HCT116 (cell line): Measurements from ENCODE around the gene ARHGAP18. TPM values are rescaled to one million over a fixed set of nuclear protein-coding genes. Genes with fewer than 3 reads are reported as not detected.

Source experiments
- ATAC-seq: fragments of 200-7000 bp; cut with Tn5 transposase; 2 replicates; pipeline ENCODE4 v1.9.1; 2020; ENCODE audit warnings: mild to moderate bottlenecking, moderate library complexity
- BruUV-seq: library from RNA; stranded (reverse); fragments of 400-500 nt; replicated peaks from 2 replicates; lab custom pipeline; 2021; lab: Mats Ljungman, UMichigan
- CTCF ChIA-PET: fragments of 300-600 bp; sonication (Branson Sonifier 250); formaldehyde crosslinking; loops from one replicate; lab custom pipeline; 2021; ENCODE audit warnings: antibody characterized with exemption; lab: Charles Lee
- POLR2A ChIA-PET: fragments of 300-600, 350-600 bp; sonication (Branson Sonifier 250); formaldehyde crosslinking; loops from one replicate; lab custom pipeline; 2021; ENCODE audit warnings: antibody characterized with exemption; lab: Charles Lee
- RAD21 ChIA-PET, 2 experiments: fragments of 300-600 bp; sonication (Branson Sonifier 250); formaldehyde crosslinking; loops; one replicate each; lab custom pipeline; 2023; ENCODE audit warnings: low total read pairs in 2 of 2; ENCODE audit not compliant: uncharacterized antibody in 2 of 2, unreplicated experiment in 2 of 2, low non-redundant PET in 1 of 2; lab: Charles Lee
- DNase-seq: peaks from one replicate; pipeline ENCODE4 v3.0.0-alpha.2; 2010; ENCODE audit warnings: low read depth, low spot score
- H2AFZ ChIP-seq: fragments of 200-600 bp; shearing (Covaris generic), sonication (generic); 2 replicates; pipeline ENCODE4 v1.6.1; 2017; ENCODE audit warnings: low read depth, mixed run types, mixed read lengths, antibody characterized with exemption, low read length; ENCODE audit not compliant: poor library complexity, severe bottlenecking
- H3K27ac ChIP-seq: 2 replicates; pipeline ENCODE4 v1.5.1; 2012; ENCODE audit warnings: low read depth, low read length
- H3K27me3 ChIP-seq: fragments of 200-600 bp; sonication (generic); 2 replicates; pipeline ENCODE4 v1.6.1; 2016; ENCODE audit warnings: mixed run types, low read length, mixed read lengths; ENCODE audit not compliant: insufficient read depth
- H3K36me3 ChIP-seq, 2 experiments: fragments of 200-500 bp in 1 of 2; fragments of 200-600 bp in 1 of 2; sonication (Bioruptor generic) in 1 of 2; sonication (generic) in 1 of 2; 2 replicates each; pipeline versions ENCODE4 v1.5.1 to v1.6.1; 2014 to 2016; ENCODE audit warnings: low read length in 2 of 2, inconsistent platforms in 1 of 2, mixed read lengths in 1 of 2, mixed run types in 1 of 2; ENCODE audit not compliant: insufficient read depth in 2 of 2, control insufficient read depth in 1 of 2
- H3K4me1 ChIP-seq, 2 experiments: fragments of 200-600 bp in 1 of 2; sonication (generic) in 1 of 2; 2 replicates each; pipeline versions ENCODE4 v1.5.1 to v1.6.1; 2012 to 2017; ENCODE audit warnings: low read length in 2 of 2, inconsistent platforms in 1 of 2, mild to moderate bottlenecking in 1 of 2, mixed read lengths in 1 of 2, mixed run types in 1 of 2, moderate library complexity in 1 of 2; ENCODE audit not compliant: insufficient read depth in 2 of 2, control insufficient read depth in 1 of 2
- H3K4me2 ChIP-seq: fragments of 200-600 bp; sonication (generic); 2 replicates; pipeline ENCODE4 v1.6.1; 2017; ENCODE audit warnings: mixed run types, low read length, mixed read lengths
- H3K4me3 ChIP-seq, 2 experiments: fragments of 200-600 bp in 1 of 2; sonication (generic) in 1 of 2; replicated peaks in 1 of 2; 2 replicates each; pipeline ENCODE4 v1.5.1; 2011 to 2016; ENCODE audit warnings: low read length in 2 of 2, control low read depth in 1 of 2, low read depth in 1 of 2, mild to moderate bottlenecking in 1 of 2, mixed read lengths in 1 of 2, mixed run types in 1 of 2
- H3K79me2 ChIP-seq: fragments of 200-600 bp; sonication (generic); 2 replicates; pipeline ENCODE4 v1.6.1; 2017; ENCODE audit warnings: mild to moderate bottlenecking, mixed run types, low read length, moderate library complexity, mixed read lengths; ENCODE audit not compliant: insufficient read depth
- H3K9ac ChIP-seq: fragments of 200-600 bp; sonication (generic); 2 replicates; pipeline ENCODE4 v1.6.1; 2016; ENCODE audit warnings: low read length, mixed read lengths
- H3K9me2 ChIP-seq: fragments of 200-600 bp; sonication (generic), shearing (Covaris generic); 2 replicates; pipeline ENCODE4 v1.6.1; 2017; ENCODE audit warnings: mixed run types, mild to moderate bottlenecking, moderate library complexity; ENCODE audit not compliant: insufficient read depth
- H3K9me3 ChIP-seq, 2 experiments: fragments of 200-500 bp in 1 of 2; fragments of 200-600 bp in 1 of 2; sonication (Bioruptor generic) in 1 of 2; sonication (generic) in 1 of 2; 2 replicates each; pipeline ENCODE4 v1.6.1; 2014 to 2017; ENCODE audit warnings: low read length in 2 of 2, mixed read lengths in 2 of 2, inconsistent platforms in 1 of 2, low read depth in 1 of 2, mild to moderate bottlenecking in 1 of 2, mixed run types in 1 of 2, moderate library complexity in 1 of 2; ENCODE audit not compliant: control insufficient read depth in 1 of 2, insufficient read depth in 1 of 2
- H4K20me1 ChIP-seq: fragments of 200-600 bp; sonication (generic), shearing (Covaris generic); 2 replicates; pipeline ENCODE4 v1.6.1; 2017; ENCODE audit warnings: mixed run types, mild to moderate bottlenecking, moderate library complexity; ENCODE audit not compliant: insufficient read depth
- ATF3 ChIP-seq: IDR thresholded peaks from 2 replicates; pipeline ENCODE4 v1.6.1; 2012
- CBX3 ChIP-seq: IDR thresholded peaks from 2 replicates; pipeline ENCODE4 v1.6.1; 2012; ENCODE audit warnings: low read depth
- EGR1 ChIP-seq: IDR thresholded peaks from 2 replicates; pipeline ENCODE4 v1.6.1; 2012; ENCODE audit warnings: low read depth
- EZH2 ChIP-seq: fragments of 200-600 bp; sonication (generic); IDR thresholded peaks from 2 replicates; pipeline ENCODE4 v1.6.1; 2017; ENCODE audit warnings: antibody characterized with exemption, mixed run types
- EZH2phosphoT487 ChIP-seq: fragments of 200-600 bp; IDR thresholded peaks from 2 replicates; pipeline ENCODE4 v1.6.1; 2018; ENCODE audit warnings: antibody characterized with exemption, borderline replicate concordance
- FOSL1 ChIP-seq: IDR thresholded peaks from 2 replicates; pipeline ENCODE4 v1.6.1; 2012; ENCODE audit warnings: low read depth
- JUND ChIP-seq: IDR thresholded peaks from 2 replicates; pipeline ENCODE4 v1.6.1; 2012
- MAX ChIP-seq: IDR thresholded peaks from 2 replicates; pipeline ENCODE4 v1.6.1; 2012
- POLR2AphosphoS5 ChIP-seq: IDR thresholded peaks from 2 replicates; pipeline ENCODE4 v1.6.1; 2011; ENCODE audit warnings: mild to moderate bottlenecking, low read depth, low read length, moderate library complexity
- RAD21 ChIP-seq: IDR thresholded peaks from 2 replicates; pipeline ENCODE4 v1.6.1; 2012; ENCODE audit warnings: low read depth, mild to moderate bottlenecking
- SIN3A ChIP-seq: IDR thresholded peaks from 2 replicates; pipeline ENCODE4 v1.6.1; 2012; ENCODE audit warnings: low read depth
- SP1 ChIP-seq: IDR thresholded peaks from 2 replicates; pipeline ENCODE4 v1.6.1; 2012; ENCODE audit warnings: low read depth
- SRF ChIP-seq: IDR thresholded peaks from 2 replicates; pipeline ENCODE4 v1.6.1; 2012; ENCODE audit warnings: low read depth
- TCF7L2 ChIP-seq: IDR thresholded peaks from 2 replicates; pipeline ENCODE4 v1.7.0; 2011; ENCODE audit warnings: borderline replicate concordance, inconsistent platforms; ENCODE audit not compliant: insufficient read depth, insufficient read length; ENCODE audit errors: extremely low read depth
- YY1 ChIP-seq: IDR thresholded peaks from 2 replicates; pipeline ENCODE4 v1.6.1; 2011; ENCODE audit warnings: low read length, low read depth, moderate library complexity, mild to moderate bottlenecking; ENCODE audit not compliant: insufficient replicate concordance; ENCODE audit errors: extremely low read depth
- ZBTB33 ChIP-seq: IDR thresholded peaks from 2 replicates; pipeline ENCODE4 v1.6.1; 2011; ENCODE audit warnings: mild to moderate bottlenecking, low read length, moderate library complexity; ENCODE audit not compliant: insufficient replicate concordance; ENCODE audit errors: extremely low read depth
- ZFX ChIP-seq: fragments of 450-650 bp; IDR thresholded peaks from 2 replicates; pipeline ENCODE4 v1.6.1; 2017
- ZNF274 ChIP-seq: fragments of 200-500 bp; sonication (Bioruptor generic); IDR thresholded peaks from 2 replicates; pipeline ENCODE4 v1.6.1; 2014; ENCODE audit warnings: mild to moderate bottlenecking, low read depth, low read length, inconsistent platforms
- intact Hi-C: fragments of 100-400 bp; cut with micrococcal nuclease; formaldehyde crosslinking; loops from 2 replicates; pipeline ENCODE4 v1.10.0; 2022
- total RNA-seq: library from RNA; stranded (reverse); gene quantifications from one replicate; pipeline ENCODE4 v1.2.1, GENCODE V29; 2021; ENCODE audit not compliant: unreplicated experiment

Gene ARHGAP18
- total RNA-seq, 1 experiment from 2014 or later = 70.3 TPM

- TF ChIP-seq ATF3 (no peak), SP1 (no peak), SRF (no peak), ZBTB33 (no peak), MAX (no peak), SIN3A (no peak), RAD21 (no peak), EGR1 (no peak), ZNF274 (no peak)
Measured at GRCh38 chr6:129551486-129551885, 158.5 kb downstream of the ARHGAP18 start (continued).

- Histone ChIP-seq H2AFZ (no peak overlapping the region), H3K9me2 (no peaks in the 10 kb centered on the region), H3K4me3 (no peak overlapping the region), H3K27me3 (no peaks in the 10 kb centered on the region), H4K20me1 (no peaks in the 10 kb centered on the region), H3K9ac (no peak overlapping the region), H3K9me3 (no peaks in the 10 kb centered on the region), H3K4me1 (no peaks in the 10 kb centered on the region), H3K27ac (no peak overlapping the region), H3K36me3 (no peaks in the 10 kb centered on the region), H3K4me2 (no peak overlapping the region), H3K79me2 (no peaks in the 10 kb centered on the region)
- ChIA-PET POLR2A (no interaction called here), RAD21 (no interaction called here), CTCF (no interaction called here)
- DNase-seq (no peak), ATAC-seq (no peak)
- TF ChIP-seq SP1 = no peak
- TF ChIP-seq FOSL1 = no peak
- no peak for TF ChIP-seq SIN3A
- no peak for TF ChIP-seq ZFX
- TF ChIP-seq EZH2 = no peak
- no peak for TF ChIP-seq POLR2AphosphoS5
- TF ChIP-seq EZH2phosphoT487 = no peak
- TF ChIP-seq JUND = no peak
- TF ChIP-seq SRF = no peak
- TF ChIP-seq RAD21 = no peak
- TF ChIP-seq ZNF274 = no peak
- TF ChIP-seq YY1 = no peak
- TF ChIP-seq TCF7L2 = no peak
- no peak for TF ChIP-seq ATF3
- TF ChIP-seq CBX3 = no peak
- TF ChIP-seq ZBTB33 = no peak
- intact Hi-C loops = no loop called here
- no TSS peak for BruUV-seq
Measured at GRCh38 chr6:129546702-129547101, 163.3 kb downstream of the ARHGAP18 start.
